Measurements from ENCODE around the gene TOP3A. TPM values are rescaled to one million over a fixed set of nuclear protein-coding genes. Genes with fewer than 3 reads are reported as not detected.

Gene TOP3A
- total RNA-seq, 1 experiment from 2014 or later, result 68.7 TPM

DNA sequence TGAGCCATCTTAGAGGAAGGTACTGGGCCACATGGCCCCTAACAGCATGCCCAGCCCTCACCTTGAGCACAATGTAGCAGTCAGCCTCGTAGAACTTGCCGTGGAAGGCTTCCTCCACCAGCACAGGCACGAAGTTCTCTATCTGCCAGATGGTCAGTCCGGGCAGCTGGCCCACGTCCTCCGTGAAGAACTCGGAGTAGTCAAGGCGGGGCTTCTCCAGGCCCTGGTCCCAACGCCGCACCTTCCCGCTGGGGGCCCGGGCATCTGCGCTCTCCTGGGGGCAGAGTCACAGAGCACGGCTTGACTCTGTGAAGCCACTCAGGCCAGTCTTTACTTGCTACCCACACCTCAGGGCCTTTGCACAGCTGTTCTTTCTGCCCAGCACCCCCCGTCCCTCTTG, 63.6 kb downstream of the TOP3A start:
- H3K27me3 Mint-ChIP-seq (ENCODE audit: low read depth), result no peaks in the 10 kb centered on the region; the same call in 1 of the 2 replicates
- 0 out of 7 replicates have a peak overlapping the region, but pooled peaks of 1 of the 3 experiments have one; percentile 10 for H3K27ac Mint-ChIP-seq
- Histone ChIP-seq H3K23me2 (ENCODE audit: insufficient read length, low read depth, low read length, poor library complexity, severe bottlenecking) (no peaks in the 10 kb centered on the region), H3K9ac (ENCODE audit: extremely low read depth, insufficient read length, low read length) (no peak overlapping the region), H3K18ac (ENCODE audit: insufficient read length, low read depth, low read length) (no peak overlapping the region), H3K14ac (ENCODE audit: insufficient read depth, low read length) (no peak overlapping the region), H3K4ac (ENCODE audit: low read depth, low read length) (no peak overlapping the region), H3K4me1 (ENCODE audit: insufficient read depth, low read length) (peaks cover 3% of the 10 kb centered on the region; the same call in 1 of the 2 replicates), H2AFZ (ENCODE audit: low read length) (no peak overlapping the region), H2AK5ac (ENCODE audit: insufficient read length, low read length) (no peak overlapping the region), H2BK15ac (ENCODE audit: low read depth, low read length) (no peak overlapping the region), H2BK120ac (ENCODE audit: low read depth, low read length, poor library complexity, severe bottlenecking) (no peak overlapping the region), H2BK5ac (ENCODE audit: insufficient read length, low read length) (no peak overlapping the region), H3K27ac (ENCODE audit: insufficient read length, low read depth, low read length) (no peak overlapping the region), H2BK20ac (ENCODE audit: low read depth, low read length, poor library complexity, severe bottlenecking) (no peak overlapping the region), H2BK12ac (ENCODE audit: insufficient read length, low read depth, low read length) (no peak overlapping the region), H3K79me1 (ENCODE audit: insufficient read depth, low read depth, low read length, poor library complexity, severe bottlenecking) (no peaks in the 10 kb centered on the region), H3K27me3 (ENCODE audit: insufficient read depth, low read length) (no peaks in the 10 kb centered on the region), H3K56ac (ENCODE audit: insufficient read length, low read depth, low read length) (no peak overlapping the region), H3K4me2 (ENCODE audit: insufficient read depth, insufficient read length, low read length) (no peak overlapping the region), H4K5ac (ENCODE audit: insufficient read length, low read depth, low read length) (no peak overlapping the region), H4K91ac (ENCODE audit: insufficient read length, low read depth, low read length) (no peak overlapping the region), H4K20me1 (ENCODE audit: control insufficient read depth, insufficient read depth, insufficient read length) (no peaks in the 10 kb centered on the region), H3T11ph (ENCODE audit: low read length) (no peak overlapping the region), H3K23ac (ENCODE audit: insufficient read length, low read depth, low read length) (no peak overlapping the region), H4K8ac (replicated peaks; ENCODE audit: insufficient read length, low read depth, low read length) (no peak overlapping the region), H3K79me2 (ENCODE audit: insufficient read depth, low read length) (no peaks in the 10 kb centered on the region), H3K9me3 (ENCODE audit: control insufficient read depth, low read depth, low read length) (no peaks in the 10 kb centered on the region)
- WGBS (ENCODE audit: extremely low coverage, insufficient read length, low lambda C conversion rate), result no CpG with 5 or more reads among the region's 15 CpGs
- no peak for DNase-seq
- peaks cover 20 to 27% of the 10 kb centered on the region in 2 experiments for H3K4me1 Mint-ChIP-seq
- H3K36me3 Mint-ChIP-seq (ENCODE audit: insufficient read depth in 1 of 3, low read depth in 3 of 3), result peaks cover 31 to 91% (median 88%) of the 10 kb centered on the region in 3 experiments; a peak in 6 of 7 replicates
- no peaks in the 10 kb centered on the region; a peak in 1 of 5 replicates for H3K9me3 Mint-ChIP-seq
- H3K4me3 Mint-ChIP-seq, result no peak overlapping the region
- no peak for TF ChIP-seq CTCF (conservative IDR thresholded peaks at IDR 0.05)
